K562 (cell line): ENCODE measurements around the gene ROBO1. TPM values are rescaled to one million over a fixed set of nuclear protein-coding genes. Genes with fewer than 3 reads are reported as not detected.

Experiments used
- ATAC-seq: fragments of 200-7000 bp; cut with Tn5 transposase; 3 replicates; pipeline ENCODE4 v1.9.1; 2020; ENCODE audit warnings: moderate library complexity
- BruUV-seq: library from RNA; stranded (reverse); fragments of 400-500 nt; replicated peaks from 2 replicates; lab custom pipeline; 2021; lab: Mats Ljungman, UMichigan
- CTCF ChIA-PET: fragments of 300-600 bp; formaldehyde crosslinking; extraction: SDS; loops from one replicate; lab custom pipeline; 2021; ENCODE audit warnings: low intra/inter-chr PET ratio; lab: Yijun Ruan, JAX
- POLR2A ChIA-PET: fragments of 300-600, 350-650 bp; sonication (Branson Sonifier 250); formaldehyde crosslinking; extraction: SDS; loops from one replicate; lab custom pipeline; 2021; ENCODE audit warnings: antibody characterized with exemption, inconsistent platforms; lab: Yijun Ruan, JAX
- DNase-seq, 4 experiments: peaks; one replicate each; pipeline versions ENCODE4 v3.0.0 to v3.0.0-alpha.2; 2011 to 2018; ENCODE audit warnings: low spot score in 3 of 4, mixed read lengths in 3 of 4; ENCODE audit errors: extremely low read depth in 1 of 4
- FAIRE-seq: peaks from 2 replicates; lab custom pipeline; 2011; peaks lifted over from hg19 to GRCh38; lab: Jason Lieb, UNC
- H2AFZ ChIP-seq: 2 replicates; pipeline ENCODE4 v1.6.0; 2011; ENCODE audit warnings: low read depth, low read length, control low read depth, inconsistent platforms
- H3K27ac ChIP-seq: fragments of 200-600 bp; 3 replicates; pipeline ENCODE4 v1.8.0; 2011; ENCODE audit warnings: low read depth, mild to moderate bottlenecking, control low read depth, inconsistent platforms, low read length, moderate library complexity, mixed read lengths; ENCODE audit errors: extremely low read depth
- H3K27me3 ChIP-seq, 2 experiments: fragments of 300-600 bp in 1 of 2; 2 replicates in 1 of 2; 3 replicates in 1 of 2; pipeline versions ENCODE4 v1.6.0 to v1.8.0; 2011; ENCODE audit warnings: inconsistent platforms in 2 of 2, low read length in 2 of 2, mild to moderate bottlenecking in 1 of 2, mixed read lengths in 1 of 2, moderate library complexity in 1 of 2; ENCODE audit not compliant: control insufficient read depth in 2 of 2, insufficient read depth in 2 of 2
- H3K36me3 ChIP-seq: fragments of 300-600 bp; 3 replicates; pipeline ENCODE4 v1.8.0; 2011; ENCODE audit warnings: mild to moderate bottlenecking, low read length, inconsistent platforms; ENCODE audit not compliant: control insufficient read depth, insufficient read depth
- H3K4me1 ChIP-seq, 2 experiments: fragments of 200-600 bp in 1 of 2; replicated peaks in 1 of 2; 2 replicates in 1 of 2; 3 replicates in 1 of 2; pipeline versions ENCODE4 v1.5.1 to v1.8.0; 2011; ENCODE audit warnings: inconsistent platforms in 2 of 2, low read length in 2 of 2, mild to moderate bottlenecking in 1 of 2, mixed read lengths in 1 of 2, moderate library complexity in 1 of 2; ENCODE audit not compliant: control insufficient read depth in 2 of 2, insufficient read depth in 2 of 2
- H3K4me2 ChIP-seq: 2 replicates; pipeline ENCODE4 v1.6.1; 2011; ENCODE audit warnings: low read length, control low read depth, inconsistent platforms, mixed read lengths; ENCODE audit not compliant: insufficient read depth
- H3K4me3 ChIP-seq: fragments of 200-600 bp; sonication (generic), shearing (Covaris generic); 2 replicates; pipeline ENCODE4 v1.5.1; 2016; ENCODE audit warnings: control low read depth, inconsistent platforms
- H3K79me2 ChIP-seq: fragments of 200-600 bp; 3 replicates; pipeline ENCODE4 v1.8.0; 2011; ENCODE audit warnings: low read length, inconsistent platforms; ENCODE audit not compliant: control insufficient read depth, insufficient read depth
- H3K9ac ChIP-seq, 2 experiments: 2 replicates each; pipeline versions ENCODE4 v1.6.0 to v1.6.1; 2011; ENCODE audit warnings: low read depth in 2 of 2, low read length in 2 of 2, control low read depth in 1 of 2, inconsistent platforms in 1 of 2, mild to moderate bottlenecking in 1 of 2, mixed read lengths in 1 of 2; ENCODE audit not compliant: insufficient read depth in 1 of 2
- H3K9me1 ChIP-seq: one replicate; pipeline ENCODE4 v1.6.0; 2011; ENCODE audit warnings: inconsistent platforms, mild to moderate bottlenecking, low read length, moderate library complexity; ENCODE audit not compliant: control insufficient read depth, insufficient read depth
- H3K9me3 ChIP-seq: replicated peaks from 2 replicates; pipeline ENCODE4 v1.5.1; 2011; ENCODE audit warnings: low read depth, low read length, inconsistent platforms; ENCODE audit not compliant: control insufficient read depth, insufficient read depth
- H4K20me1 ChIP-seq: replicated peaks from 2 replicates; pipeline ENCODE4 v1.6.1; 2011; ENCODE audit warnings: low read length, inconsistent platforms, mixed read lengths; ENCODE audit not compliant: control insufficient read depth, insufficient read depth
- ATF1 ChIP-seq, 2 experiments: fragments of 450-650 bp in 1 of 2; IDR thresholded peaks; 2 replicates each; pipeline ENCODE4 v1.6.1; 2016; ENCODE audit warnings: missing compliant biosample characterization in 1 of 2, missing genetic modification characterization in 1 of 2
- ESRRB ChIP-seq: fragments of 250-450 bp; sonication (Bioruptor Pico); IDR thresholded peaks from 2 replicates; pipeline ENCODE4 v1.5.0; 2020; ENCODE audit warnings: mild to moderate bottlenecking, moderate library complexity, borderline replicate concordance
- FOXK1 ChIP-seq: sonication (generic); formaldehyde crosslinking; IDR thresholded peaks from 2 replicates; pipeline ENCODE4 v1.8.0; 2022; ENCODE audit warnings: missing genetic modification reagents, mild to moderate bottlenecking, borderline replicate concordance
- HOMEZ ChIP-seq: fragments of 250-450 bp; sonication (Bioruptor Pico); IDR thresholded peaks from 2 replicates; pipeline ENCODE4 v1.4.0; 2020; ENCODE audit warnings: mild to moderate bottlenecking, moderate library complexity
- MBD2 ChIP-seq: sonication (generic); IDR thresholded peaks from 2 replicates; pipeline ENCODE4 v1.6.1; 2016; ENCODE audit warnings: low read depth, borderline replicate concordance
- MLX ChIP-seq, 2 experiments: fragments of 450-650 bp in 1 of 2; sonication (generic) in 1 of 2; formaldehyde crosslinking; conservative IDR thresholded peaks; 2 replicates each; pipeline versions ENCODE4 v1.4.0 to v1.8.1; 2020 to 2022; ENCODE audit warnings: mild to moderate bottlenecking in 1 of 2, missing genetic modification reagents in 1 of 2
- PCBP1 ChIP-seq: fragments of 200-400 bp; formaldehyde crosslinking; IDR thresholded peaks from 2 replicates; pipeline ENCODE4 v1.6.1; 2018; ENCODE audit warnings: mild to moderate bottlenecking, low read depth, low read length; ENCODE audit not compliant: poor library complexity, severe bottlenecking
- PHB ChIP-seq: fragments of 250-450 bp; sonication (Bioruptor Pico); IDR thresholded peaks from 2 replicates; pipeline ENCODE4 v1.5.0; 2021
- PHB2 ChIP-seq: fragments of 450-650 bp; IDR thresholded peaks from 2 replicates; pipeline ENCODE4 v1.6.1; 2017; ENCODE audit warnings: low read depth
- PHF20 ChIP-seq: fragments of 450-650 bp; IDR thresholded peaks from 2 replicates; pipeline ENCODE4 v1.6.1; 2018; ENCODE audit not compliant: partially characterized antibody
- POLR2A ChIP-seq: fragments of 450-650 bp; conservative IDR thresholded peaks from 2 replicates; pipeline ENCODE4 v1.6.1; 2016
- SMARCC2 ChIP-seq: fragments of 450-650 bp; IDR thresholded peaks from 2 replicates; pipeline ENCODE4 v1.6.1; 2017; ENCODE audit warnings: antibody characterized with exemption, moderate library complexity, mild to moderate bottlenecking, low read depth
- STAG1 ChIP-seq: sonication (generic); formaldehyde crosslinking; IDR thresholded peaks from 2 replicates; pipeline ENCODE4 v1.5.0; 2020; ENCODE audit warnings: missing genetic modification reagents, borderline replicate concordance
- SUPT5H ChIP-seq: fragments of 450-650 bp; IDR thresholded peaks from 2 replicates; pipeline ENCODE4 v1.6.1; 2016
- TAF7 ChIP-seq: fragments of 450-650 bp; IDR thresholded peaks from 2 replicates; pipeline ENCODE4 v1.6.1; 2016; ENCODE audit warnings: missing genetic modification characterization, missing compliant biosample characterization
- ZC3H8 ChIP-seq: fragments of 450-650 bp; IDR thresholded peaks from 2 replicates; pipeline ENCODE4 v1.6.1; 2017
- WGBS: fragments of 100-300 bp; shearing (Covaris generic); methylation state at CpG from one replicate; pipeline ENCODE4 v1.1.6; 2016; ENCODE audit warnings: low coverage, mixed read lengths; ENCODE audit not compliant: insufficient coverage; ENCODE audit errors: missing lambda C conversion rate; 5-methylcytosine and 5-hydroxymethylcytosine counted together
- in situ Hi-C: fragments of 300-500 bp; cut with MboI; formaldehyde crosslinking; loops from 4 replicates; pipeline ENCODE4 v1.15.0; 2018; ENCODE audit warnings: inconsistent platforms, mixed read lengths
- intact Hi-C: fragments of 100-400 bp; cut with micrococcal nuclease; formaldehyde crosslinking; loops from 2 replicates; pipeline ENCODE4 v1.14.2; 2022
- polyA plus RNA-seq, 8 experiments: library from polyadenylated mRNA; depleted of rRNA in 4 of 8; stranded (reverse) in 5 of 8; unstranded in 3 of 8; fragments of >200 nt; fragmentation: Nextera tagmentation in 2 of 8; fragmentation: Illumina TruSeq in 1 of 8; extraction: Ambion mirVana in 2 of 8; extraction: Trizol in 1 of 8; gene quantifications; 2 replicates each; pipeline versions ENCODE4 v1.2.1 to v1.2.3, GENCODE V29; 2011 to 2014; ENCODE audit warnings: inconsistent platforms in 1 of 8, missing spikeins in 1 of 8
- total RNA-seq, 7 experiments: library from RNA; depleted of rRNA in 6 of 7; stranded (reverse); fragments of >200 nt in 6 of 7; fragmentation: Illumina TruSeq in 2 of 7; extraction: Trizol in 2 of 7; gene quantifications; 2 replicates each; pipeline versions ENCODE4 v1.2.1 to v1.2.3, GENCODE V29; 2011 to 2021; ENCODE audit warnings: low replicate concordance in 1 of 7
- TF ChIP-seq, protein P1 (sequence below): fragments of 450-650 bp; formaldehyde crosslinking; IDR thresholded peaks from 2 replicates; pipeline ENCODE4 v1.4.0; 2020; ENCODE audit warnings: mild to moderate bottlenecking, mixed read lengths
- TF ChIP-seq, protein P2 (sequence below), 2 experiments: fragments of 450-650 bp in 1 of 2; sonication (generic) in 1 of 2; formaldehyde crosslinking in 1 of 2; IDR thresholded peaks in 1 of 2; conservative IDR thresholded peaks in 1 of 2; 2 replicates each; pipeline versions ENCODE4 v1.6.1 to v1.8.1; 2016 to 2023; ENCODE audit warnings: mild to moderate bottlenecking in 2 of 2, moderate library complexity in 2 of 2, inconsistent platforms in 1 of 2, missing genetic modification reagents in 1 of 2

The ROBO1 gene
- total and polyA plus RNA-seq, 9 of the 15 experiments (the other 6 are each of a cell fraction or from before 2014, with no cell fraction given): 0.01 to 0.53 (median 0.17) TPM; not detected in 5

- no peak for TF ChIP-seq PHB (CRISPR knock-in tag)
- no peak for TF ChIP-seq FOXK1
- no peak for TF ChIP-seq PHB2
These were observed 860.4 kb downstream of the ROBO1 start (continued) for GRCh38 chr3:78907367-78907766.

DNA sequence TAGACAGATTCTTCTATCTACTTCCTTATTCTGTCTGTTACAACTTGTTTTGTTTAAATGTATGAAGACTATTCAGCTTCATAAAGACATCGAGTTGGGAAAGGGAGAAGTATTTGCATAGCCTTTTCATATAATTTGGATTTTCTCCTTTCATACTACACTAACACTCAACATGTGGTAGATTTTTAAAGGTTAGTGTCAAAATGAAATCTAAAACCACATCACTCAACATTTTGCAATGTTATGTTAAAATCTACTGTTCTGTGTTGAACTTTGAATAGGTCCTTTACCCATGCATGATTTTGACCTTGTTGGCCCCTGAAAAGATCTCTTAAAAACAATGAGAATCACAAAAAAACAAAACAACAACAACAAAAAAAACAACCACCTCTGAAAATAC, 860.9 kb downstream of the ROBO1 start:
- Histone ChIP-seq H3K36me3 (no peaks in the 10 kb centered on the region), H3K9ac (no peak overlapping the region), H3K4me2 (no peak overlapping the region), H3K9me3 (no peaks in the 10 kb centered on the region), H4K20me1 (no peaks in the 10 kb centered on the region), H3K4me1 (no peaks in the 10 kb centered on the region), H3K4me3 (no peak overlapping the region), H3K79me2 (no peaks in the 10 kb centered on the region), H3K9me1 (no peaks in the 10 kb centered on the region), H3K27me3 (no peaks in the 10 kb centered on the region), H2AFZ (no peak overlapping the region), H3K27ac (no peak overlapping the region)
- no TSS peak for BruUV-seq
- in situ Hi-C loops: no loop called here
- intact Hi-C loops: no loop called here
- POLR2A ChIA-PET: no interaction called here
- FAIRE-seq (no peak), DNase-seq (no peak), ATAC-seq (no peak)
- CTCF ChIA-PET: no interaction called here
- WGBS: 10% methylated on average over 1 of the region's 1 CpG
- TF ChIP-seq, protein P1, sequence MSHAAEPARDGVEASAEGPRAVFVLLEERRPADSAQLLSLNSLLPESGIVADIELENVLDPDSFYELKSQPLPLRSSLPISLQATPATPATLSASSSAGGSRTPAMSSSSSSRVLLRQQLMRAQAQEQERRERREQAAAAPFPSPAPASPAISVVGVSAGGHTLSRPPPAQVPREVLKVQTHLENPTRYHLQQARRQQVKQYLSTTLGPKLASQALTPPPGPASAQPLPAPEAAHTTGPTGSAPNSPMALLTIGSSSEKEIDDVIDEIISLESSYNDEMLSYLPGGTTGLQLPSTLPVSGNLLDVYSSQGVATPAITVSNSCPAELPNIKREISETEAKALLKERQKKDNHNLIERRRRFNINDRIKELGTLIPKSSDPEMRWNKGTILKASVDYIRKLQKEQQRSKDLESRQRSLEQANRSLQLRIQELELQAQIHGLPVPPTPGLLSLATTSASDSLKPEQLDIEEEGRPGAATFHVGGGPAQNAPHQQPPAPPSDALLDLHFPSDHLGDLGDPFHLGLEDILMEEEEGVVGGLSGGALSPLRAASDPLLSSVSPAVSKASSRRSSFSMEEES (CRISPR knock-in tag): no peak
- no peak for TF ChIP-seq HOMEZ
- no peak for TF ChIP-seq POLR2A
- no peak for TF ChIP-seq STAG1 (CRISPR knock-in tag)
- TF ChIP-seq PHF20: no peak
- TF ChIP-seq PCBP1: no peak
- no peak for TF ChIP-seq ATF1 (CRISPR knock-in tag; IDR thresholded peaks at IDR 0.05)
- no peak for TF ChIP-seq ATF1 (tag; IDR thresholded peaks at IDR 0.05)
- TF ChIP-seq TAF7 (tag): no peak
- no peak for TF ChIP-seq SMARCC2
- no peak for TF ChIP-seq ESRRB (CRISPR knock-in tag)
- TF ChIP-seq MLX (CRISPR knock-in tag; conservative IDR thresholded peaks at IDR 0.05): no peak
- no peak for TF ChIP-seq MBD2
- no peak for TF ChIP-seq ZC3H8
- TF ChIP-seq, protein P2, sequence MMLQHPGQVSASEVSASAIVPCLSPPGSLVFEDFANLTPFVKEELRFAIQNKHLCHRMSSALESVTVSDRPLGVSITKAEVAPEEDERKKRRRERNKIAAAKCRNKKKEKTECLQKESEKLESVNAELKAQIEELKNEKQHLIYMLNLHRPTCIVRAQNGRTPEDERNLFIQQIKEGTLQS (IDR thresholded peaks at IDR 0.05): no peak
- TF ChIP-seq, protein P2 (CRISPR knock-in tag; conservative IDR thresholded peaks at IDR 0.05): no peak
- no peak for TF ChIP-seq SUPT5H
